GM19468 (cell line): ENCODE data around the gene RAMP2.
"Not testable (repeated sequence)": the region's sequence is repeated elsewhere in the genome, so short reads cannot be mapped to it uniquely, and the experiment has no call there.

ENCODE experiments used
- ATAC-seq: cut with Tn5 transposase; IDR thresholded peaks from one replicate; pipeline ENCODE4 v1.9.1; 2021; ENCODE audit warnings: mild to moderate bottlenecking, moderate library complexity, moderate number of reproducible peaks; ENCODE audit not compliant: unreplicated experiment; ENCODE audit errors: extremely low read depth

The RAMP2 gene, protein sequence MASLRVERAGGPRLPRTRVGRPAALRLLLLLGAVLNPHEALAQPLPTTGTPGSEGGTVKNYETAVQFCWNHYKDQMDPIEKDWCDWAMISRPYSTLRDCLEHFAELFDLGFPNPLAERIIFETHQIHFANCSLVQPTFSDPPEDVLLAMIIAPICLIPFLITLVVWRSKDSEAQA

DNA sequence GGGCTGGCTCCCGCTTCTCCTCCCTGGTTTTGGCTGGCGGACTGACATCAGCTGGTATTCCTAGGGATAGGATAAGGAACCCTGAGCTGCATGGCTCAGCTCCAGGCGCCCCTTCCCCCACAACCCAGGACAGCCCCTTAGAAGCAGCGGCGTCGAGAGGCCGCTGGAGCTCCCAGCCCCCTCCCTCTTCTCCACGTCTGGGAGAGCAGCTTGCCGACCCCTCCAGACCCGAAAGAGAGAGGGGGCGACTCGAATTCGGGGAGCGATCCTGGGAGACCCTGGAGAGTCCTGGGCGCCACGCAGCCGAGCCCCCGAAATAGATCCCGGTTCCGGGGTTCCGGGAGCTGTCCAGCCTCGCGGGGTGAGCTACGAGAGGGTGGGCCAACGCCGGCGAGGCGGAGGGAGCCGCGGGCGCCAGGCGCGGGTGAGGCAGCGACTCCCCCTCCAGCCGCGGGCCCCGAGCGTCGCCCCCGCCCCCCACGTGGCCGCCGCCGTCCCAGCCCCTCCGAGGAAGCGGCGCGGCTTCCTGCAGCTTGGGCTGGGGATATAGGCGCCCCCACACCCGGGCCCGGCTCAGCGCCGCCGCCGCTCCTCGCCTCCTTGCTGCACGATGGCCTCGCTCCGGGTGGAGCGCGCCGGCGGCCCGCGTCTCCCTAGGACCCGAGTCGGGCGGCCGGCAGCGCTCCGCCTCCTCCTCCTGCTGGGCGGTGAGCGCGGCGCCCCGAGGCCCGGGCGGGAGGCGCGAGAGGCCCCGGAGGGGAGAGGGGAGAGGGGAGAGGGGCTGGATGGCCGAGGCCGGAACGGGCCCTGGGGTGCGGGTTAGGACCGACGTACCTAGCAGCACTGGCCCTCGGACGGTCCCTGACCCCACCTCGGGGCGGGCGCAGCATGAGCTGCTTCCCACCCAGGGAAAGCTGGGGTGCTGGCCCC, at the start of gene RAMP2:
Gene RAMP2 (plus strand): TSS at position 576 of the 930 bp plus-strand sequence. CDS start 35 bp downstream, at position 611.
- no peak for ATAC-seq

DNA sequence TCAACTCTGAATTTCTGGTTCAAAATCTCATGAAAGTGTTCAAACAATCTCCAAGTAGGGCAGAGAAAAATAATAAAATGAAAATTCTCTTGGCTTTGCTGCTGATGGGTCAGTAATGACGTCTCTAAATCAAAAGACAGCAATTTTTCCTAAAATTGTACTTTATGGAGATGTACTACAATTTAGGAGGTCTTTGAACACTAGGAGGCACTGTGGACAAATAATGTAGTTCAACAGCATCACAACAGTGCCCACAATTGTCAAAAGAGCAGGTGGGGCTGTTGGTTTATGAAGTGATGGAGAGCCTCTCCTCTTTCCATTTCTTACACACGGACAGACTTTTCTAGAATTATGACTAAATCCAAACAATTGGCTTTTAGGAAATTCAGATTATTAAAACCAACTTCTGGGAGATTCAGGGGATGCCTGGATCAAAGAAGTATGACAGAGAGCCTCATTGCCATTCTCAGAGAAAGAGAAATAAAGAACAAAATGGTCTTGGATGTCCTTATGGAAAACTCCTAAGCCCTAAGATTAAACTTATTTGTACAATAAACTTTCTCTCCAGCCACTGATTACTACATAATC, 39.9 kb upstream of the RAMP2 start:
- ATAC-seq: no peak

DNA sequence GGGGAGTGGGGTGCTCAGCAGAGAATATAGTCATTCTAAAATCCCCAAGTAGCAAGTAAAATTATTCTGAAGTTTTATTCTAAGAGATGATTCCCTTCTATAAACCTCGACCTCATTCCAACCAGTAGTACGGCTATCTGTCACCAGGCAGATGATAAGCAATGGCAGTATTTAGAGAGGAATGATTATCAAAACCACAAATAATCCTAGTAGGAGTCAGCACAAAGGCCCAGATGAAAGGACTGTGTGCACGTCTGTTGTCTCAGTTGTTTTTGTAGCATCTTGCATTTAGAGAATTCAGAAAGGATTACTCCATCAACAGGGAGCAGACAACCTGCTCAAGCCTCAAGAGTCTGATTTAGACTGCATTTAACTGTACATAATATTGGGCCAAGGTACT, 37.4 kb upstream of the RAMP2 start:
- no peak for ATAC-seq

DNA sequence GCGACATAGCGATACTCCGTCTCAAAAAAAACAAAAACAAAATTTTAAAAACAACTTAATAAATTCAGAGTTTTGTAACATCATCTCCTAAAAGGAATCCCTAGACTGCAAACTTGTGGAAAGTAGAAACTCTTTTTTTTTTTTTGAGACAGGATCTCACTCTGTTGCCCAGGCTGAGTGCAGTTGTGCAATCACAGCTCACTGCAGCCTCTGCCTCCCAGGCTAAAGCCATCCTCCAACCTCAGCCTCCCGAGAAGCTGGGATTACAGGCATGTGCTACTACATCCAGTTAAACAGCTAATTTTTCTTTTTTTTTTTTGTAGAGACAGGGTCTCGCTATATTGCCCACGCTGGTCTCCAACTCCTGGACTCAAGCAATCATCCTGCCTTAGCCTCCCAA, 35.9 kb upstream of the RAMP2 start:
- no peak for ATAC-seq

DNA sequence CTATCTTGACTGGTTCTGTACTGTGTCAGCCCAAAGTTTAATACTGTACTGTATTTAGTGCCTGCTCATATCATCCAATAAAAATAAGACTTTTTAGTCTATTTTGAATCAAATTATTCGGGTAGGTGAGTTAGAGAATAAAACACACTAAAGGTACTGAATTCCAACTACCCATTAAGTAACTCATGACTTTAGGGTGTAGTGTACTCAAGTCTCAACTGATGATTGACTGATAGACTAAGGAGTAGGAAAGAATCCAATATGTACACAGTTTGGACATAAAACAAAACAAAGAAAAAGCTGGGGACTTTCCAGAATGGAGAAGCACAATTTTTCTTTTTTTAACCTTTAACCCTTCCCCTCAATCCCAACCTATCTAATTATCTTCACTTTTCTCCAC, 20.3 kb upstream of the RAMP2 start:
- ATAC-seq: no peak

DNA sequence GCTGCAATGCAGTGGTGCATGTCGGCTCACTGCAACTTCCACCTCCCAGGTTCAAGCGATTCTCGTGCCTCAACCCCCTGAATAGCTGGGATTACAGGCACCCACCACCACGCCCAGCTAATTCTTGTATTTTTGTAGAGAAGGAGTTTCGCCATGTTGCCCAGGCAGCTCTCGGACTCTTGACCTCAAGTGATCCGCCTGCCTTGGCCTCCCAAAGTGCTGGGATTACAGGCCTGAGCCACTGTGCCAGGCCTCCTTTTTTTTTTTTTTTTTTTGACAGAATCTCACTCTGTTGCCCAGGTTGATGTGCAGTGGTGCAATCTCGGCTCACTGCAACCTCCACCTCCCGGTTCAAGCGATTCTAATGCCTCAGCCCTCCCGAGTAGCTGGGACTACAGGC, 18.1 kb upstream of the RAMP2 start:
- ATAC-seq: not testable (repeated sequence)

DNA sequence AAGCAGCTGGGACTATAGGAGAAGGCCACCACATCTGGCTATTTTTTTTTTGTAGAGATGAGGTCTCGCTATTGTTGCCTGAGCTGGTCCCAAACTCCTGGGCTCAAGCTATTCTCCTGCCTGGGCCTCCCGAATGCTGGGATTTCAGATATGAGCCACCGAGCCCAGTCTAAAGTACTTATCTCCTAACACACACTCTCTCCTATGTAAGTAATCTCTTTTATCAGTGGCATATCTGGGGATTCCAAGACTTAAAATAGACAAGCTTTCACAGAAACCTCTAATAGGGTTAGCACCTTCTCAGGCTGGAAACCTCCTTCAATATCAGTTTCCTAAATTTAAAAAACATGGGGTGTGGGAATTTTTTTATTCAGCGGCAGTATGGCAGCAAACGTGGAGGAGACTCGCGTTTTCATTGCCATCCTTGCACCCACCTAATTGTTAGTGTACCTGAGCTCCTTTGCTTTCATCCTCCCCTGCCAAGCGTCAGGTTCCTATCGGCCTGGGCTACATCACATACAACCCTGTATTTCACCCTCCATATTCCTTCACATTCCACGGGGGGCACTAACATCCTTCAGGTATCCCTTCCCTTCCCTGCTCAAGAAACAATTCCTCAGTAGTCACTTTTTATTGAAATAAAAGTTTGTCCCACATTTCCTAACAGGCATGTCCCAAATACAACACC, 17.3 kb upstream of the RAMP2 start:
- ATAC-seq: no peak

DNA sequence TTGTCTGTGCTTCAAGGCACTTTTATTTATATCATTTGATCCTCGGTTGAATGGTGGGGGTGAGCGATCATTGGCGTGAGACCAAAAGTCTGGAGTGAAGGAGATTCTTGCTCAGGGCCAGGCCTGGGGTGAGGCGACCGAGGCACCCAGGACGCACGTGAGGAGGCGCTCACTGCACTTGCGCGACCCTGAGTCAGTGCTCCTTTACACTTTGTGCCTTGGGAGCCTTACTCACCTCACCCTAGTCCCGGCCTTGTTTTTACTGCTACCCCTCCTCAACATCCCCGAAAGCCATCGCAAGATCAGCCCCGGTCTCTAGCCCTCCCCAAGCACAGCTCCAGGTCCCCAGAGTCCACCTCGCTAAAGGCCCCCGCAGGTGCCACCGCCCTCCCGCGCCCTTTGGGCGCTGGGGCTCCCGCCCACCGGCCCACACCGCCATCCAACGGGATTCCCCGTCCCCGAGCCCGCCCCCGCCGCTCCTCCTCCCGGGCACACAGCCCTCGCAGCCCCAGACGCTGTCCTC, 16.7 kb upstream of the RAMP2 start:
- no peak for ATAC-seq

DNA sequence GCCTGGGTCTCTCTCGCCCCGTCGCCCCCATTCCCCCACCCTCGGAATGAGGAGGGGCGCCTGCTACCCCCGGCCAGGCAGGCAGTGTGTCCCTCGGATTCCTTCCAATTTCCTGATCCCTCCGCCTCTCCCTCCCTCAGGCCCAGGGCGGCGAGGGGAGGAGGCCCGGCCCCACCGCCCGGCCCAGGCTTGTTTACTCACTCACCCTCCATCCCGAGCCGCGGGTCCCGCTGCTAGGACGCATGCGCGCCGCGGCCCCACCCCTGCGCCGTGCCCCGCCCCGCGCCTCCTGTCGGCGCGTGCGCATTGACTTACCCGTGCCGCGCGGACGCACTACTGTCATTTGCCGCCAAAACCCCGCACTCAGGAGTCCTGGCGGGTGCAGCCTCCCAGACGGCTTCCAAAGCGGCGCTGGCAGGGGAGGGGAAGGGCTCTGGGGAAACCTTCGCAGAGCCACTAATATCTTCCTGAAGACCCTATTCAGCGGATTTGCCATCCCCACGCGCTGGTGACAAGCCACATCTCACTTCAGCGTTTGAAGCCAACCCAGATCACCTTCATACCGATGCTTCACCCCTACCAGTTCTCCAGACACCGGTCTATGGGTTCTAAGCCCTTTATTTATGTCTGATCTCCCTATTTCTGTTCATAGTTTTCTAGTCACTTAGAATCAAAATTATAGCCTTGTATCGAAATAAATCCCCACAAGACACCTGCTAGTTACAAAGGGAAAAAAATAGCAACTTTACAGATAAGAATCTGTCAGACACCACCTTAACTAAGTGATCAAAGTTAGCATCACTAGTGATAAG, 16.0 kb upstream of the RAMP2 start, which contains the start of gene EZH1:
Gene EZH1 (minus strand): TSS at position 235 of the 812 bp plus-strand sequence. CDS start 16,099 bp downstream, outside the sequence.
- peak; percentile 32 for ATAC-seq

DNA sequence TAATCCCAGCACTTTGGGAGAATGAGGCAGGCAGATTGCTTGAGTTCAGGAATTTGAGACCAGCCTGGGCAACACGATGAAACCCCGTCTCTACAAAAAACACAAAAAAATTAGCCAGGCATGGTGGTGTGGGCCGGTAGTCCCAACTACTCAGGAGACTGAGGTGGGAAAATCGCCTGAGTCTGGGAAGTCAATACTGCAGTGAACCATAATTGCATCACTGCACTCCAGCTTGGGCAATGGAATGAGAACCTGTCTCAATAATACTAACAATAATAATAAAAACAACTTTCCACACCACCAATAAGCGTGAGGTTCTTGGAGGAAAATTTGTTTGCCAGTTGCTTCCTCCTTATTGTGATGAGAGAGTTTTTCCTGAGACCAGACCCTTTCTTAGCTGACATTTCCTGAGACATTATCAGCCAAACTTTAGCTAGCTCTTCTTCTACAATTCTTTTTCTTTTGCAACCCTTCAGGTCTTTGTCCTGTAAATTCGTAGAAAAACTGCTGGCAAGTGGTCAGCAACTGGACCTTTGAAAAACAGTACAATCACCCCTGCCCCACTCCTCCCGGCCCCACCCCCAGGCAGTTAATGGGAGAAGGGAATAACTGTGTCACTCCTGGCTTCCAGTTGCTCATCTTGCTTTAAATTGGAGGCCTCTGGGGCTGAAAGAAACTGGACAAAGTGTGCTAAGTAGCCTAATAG, 12.7 kb upstream of the RAMP2 start:
- ATAC-seq: no peak

DNA sequence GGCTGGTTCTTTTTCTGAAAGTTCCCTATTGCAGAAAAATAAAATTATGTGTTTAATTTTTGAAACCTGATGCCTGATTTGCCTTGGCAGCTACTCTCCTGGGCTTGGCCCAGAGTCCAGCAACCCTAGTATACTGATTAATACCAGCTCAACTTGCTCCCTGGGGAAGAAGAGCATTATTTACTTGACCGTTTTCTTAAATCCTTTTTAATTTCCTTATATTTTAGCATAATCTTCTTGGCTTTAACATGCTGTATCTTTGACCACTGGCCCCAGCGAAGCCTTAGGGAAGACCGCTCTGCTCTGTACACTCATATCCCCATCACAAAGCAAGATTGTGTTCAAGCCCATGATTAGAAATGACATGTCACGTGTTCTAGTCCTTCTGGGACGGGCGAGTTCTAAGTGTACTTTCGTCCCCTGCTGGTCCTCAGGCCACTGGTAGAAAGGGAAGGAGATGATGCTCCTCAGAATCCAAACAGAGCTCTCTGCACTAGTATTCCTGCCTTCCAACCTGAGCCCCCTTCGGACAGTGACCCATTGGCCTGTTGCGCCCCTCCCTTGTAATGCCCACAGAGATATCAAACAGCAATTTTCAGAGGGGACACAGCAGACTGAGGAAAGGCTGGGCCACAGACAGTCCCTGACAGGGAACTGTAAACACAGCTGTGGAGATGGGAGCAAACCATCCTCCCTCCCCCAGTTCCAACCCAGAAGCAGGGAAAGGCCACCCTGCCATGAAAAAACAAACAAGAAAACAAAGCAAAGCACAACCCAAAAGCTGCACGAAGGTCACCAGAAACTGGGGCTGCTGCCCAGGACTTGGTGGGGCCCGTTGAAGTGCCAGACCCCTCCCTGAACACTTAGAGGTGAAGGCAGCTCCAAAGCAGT, 11.9 kb upstream of the RAMP2 start:
- no peak for ATAC-seq

DNA sequence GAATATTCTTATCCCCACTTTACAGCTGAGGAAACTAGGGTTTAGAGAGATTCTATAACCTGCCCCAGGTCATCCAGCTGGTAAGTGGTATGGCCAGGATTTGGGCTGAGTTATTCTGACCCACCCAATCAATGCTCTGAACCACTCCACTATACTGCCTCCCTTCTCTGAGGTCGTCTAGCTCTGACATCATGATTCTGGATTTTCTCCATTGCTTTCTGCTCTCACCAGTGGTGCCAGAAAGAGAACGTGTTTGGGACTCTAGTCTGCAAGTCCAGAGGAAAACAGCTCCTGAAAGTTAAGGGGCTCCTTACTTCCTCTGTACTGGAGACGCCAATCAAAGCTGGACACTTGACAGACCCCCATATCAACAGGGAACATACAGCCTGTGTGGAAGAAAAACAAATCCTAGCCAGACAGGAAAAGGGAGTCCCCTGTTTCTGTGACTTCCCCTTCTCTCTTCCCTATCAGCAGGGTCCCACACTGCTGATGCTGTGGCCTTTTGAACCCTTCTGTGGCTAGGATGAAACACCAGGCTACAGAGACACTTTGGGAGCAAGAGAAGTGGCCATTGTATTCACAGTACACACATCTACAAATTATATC, 10.2 kb upstream of the RAMP2 start:
- ATAC-seq: no peak

DNA sequence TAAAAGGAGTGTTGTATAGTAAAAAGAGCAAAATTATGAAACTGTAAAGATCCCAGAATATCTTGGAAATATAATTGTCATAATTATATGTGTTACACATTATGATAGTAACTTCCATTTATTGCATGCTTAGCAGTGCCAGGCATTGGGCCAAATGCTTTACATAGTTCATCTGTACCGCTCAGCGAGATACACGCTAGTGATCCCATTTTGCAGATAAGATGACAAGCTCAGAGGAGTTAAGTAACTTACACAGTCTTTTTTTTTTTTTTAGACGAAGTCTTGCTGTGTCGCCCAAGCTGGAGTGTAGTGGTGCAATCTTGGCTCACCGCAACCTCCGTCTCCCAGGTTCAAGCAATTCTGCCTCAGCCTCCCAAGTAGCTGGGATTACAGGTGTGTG, 9.4 kb upstream of the RAMP2 start:
- no peak for ATAC-seq

DNA sequence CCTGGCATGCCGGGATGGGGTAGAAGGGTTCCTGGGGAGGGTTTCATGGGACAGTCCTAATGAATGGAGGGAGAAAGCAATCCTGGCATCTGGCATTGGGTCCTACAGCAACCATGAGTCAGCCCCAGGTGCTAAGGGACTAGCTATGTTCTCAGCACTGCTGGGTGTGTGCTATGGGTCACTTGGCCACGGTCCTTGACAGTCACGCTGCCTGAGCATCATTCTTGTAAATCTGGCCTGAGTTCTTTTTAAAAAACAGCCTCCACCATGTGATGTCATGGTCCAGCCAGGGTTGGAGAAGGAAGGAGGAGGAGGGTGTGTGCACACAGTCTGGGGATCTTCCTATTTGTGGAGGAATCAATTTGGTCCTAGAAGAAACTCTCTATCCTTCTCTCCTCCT, 6.2 kb upstream of the RAMP2 start:
- ATAC-seq: no peak

DNA sequence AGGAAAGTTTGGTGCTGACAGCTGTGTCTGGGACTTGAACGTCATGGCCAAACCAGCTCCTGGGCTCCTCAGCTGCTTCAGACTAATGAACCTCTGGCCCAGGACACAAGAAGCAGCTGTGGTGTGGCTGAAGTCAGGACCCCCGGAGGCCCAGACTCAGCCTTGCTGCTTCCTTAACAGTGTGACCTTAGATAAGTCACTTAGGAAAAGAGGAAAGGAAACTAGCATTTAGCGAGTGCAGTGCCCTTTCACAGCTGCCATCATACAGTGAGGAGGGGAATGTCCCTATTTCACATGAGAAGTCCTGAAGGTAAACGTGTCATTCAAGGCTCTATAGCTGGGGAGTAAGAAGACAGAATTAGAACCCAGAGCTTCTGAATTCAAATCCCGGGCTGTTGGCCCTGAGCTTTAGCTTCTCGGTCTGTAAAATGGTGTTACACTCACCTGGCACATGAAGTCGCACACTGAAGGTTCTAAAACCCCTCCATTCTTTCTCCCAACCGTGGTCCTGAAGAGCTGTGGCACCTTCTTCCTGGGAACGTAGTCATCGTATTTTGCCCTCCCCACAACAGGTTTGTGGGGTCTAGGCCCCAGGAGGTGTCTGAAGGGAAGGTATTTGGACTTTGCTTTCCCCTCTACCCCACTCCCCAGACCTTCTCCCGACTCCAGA, 910 bp upstream of the RAMP2 start:
- ATAC-seq: no peak

DNA sequence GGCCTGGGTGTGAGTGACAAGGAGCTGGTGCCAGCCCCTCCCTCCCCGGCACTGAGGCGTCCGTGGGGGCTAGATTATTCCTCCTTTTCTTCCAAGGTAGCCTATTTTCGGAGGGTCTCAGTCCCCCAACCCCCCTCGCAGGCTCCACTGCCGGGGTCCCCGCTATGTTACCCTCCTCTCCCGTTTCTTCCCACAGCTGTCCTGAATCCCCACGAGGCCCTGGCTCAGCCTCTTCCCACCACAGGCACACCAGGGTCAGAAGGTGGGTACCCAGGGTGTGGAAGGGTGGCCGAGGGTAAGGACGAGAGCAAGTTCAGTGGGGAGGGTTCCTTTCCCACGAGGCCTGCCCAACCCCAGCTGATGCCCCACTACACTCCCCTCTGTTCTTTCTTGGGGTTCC, 611 bp downstream of the RAMP2 start:
- ATAC-seq: no peak

DNA sequence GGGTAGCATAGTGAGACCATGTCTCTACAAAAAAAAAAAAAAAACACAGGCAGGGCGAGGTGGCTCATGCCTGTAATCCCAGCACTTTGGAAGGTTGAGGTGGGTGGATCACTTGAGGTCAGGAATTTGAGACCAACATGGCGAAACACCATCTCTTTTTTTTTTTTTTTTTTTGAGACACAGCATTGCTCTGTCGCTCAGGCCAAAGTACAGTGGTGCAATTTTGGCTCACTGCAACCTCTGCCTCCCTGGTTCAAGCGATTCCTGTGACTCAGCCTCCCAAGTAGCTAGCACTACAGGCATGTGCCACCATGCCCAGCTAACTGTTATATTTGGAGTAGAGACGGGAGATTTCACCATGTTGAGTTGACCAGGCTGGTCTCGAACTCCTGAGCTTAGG, 5.1 kb downstream of the RAMP2 start:
- ATAC-seq: no peak
